Kidney epithelial cell (primary cell): Measurements from ENCODE around the gene DBNL. TPM values are rescaled to one million over a fixed set of nuclear protein-coding genes. Genes with fewer than 3 reads are reported as not detected.

Experiments
- DNase-seq: peaks from one replicate; pipeline ENCODE4 v3.0.0-alpha.2; 2010; ENCODE audit warnings: low read depth
- H3K27me3 ChIP-seq: 2 replicates; pipeline ENCODE4 v1.6.0; 2011; ENCODE audit warnings: low read length; ENCODE audit not compliant: control insufficient read depth, insufficient read depth
- H3K36me3 ChIP-seq: 2 replicates; pipeline ENCODE4 v1.5.1; 2011; ENCODE audit warnings: low read length; ENCODE audit not compliant: control insufficient read depth, insufficient read depth
- H3K4me3 ChIP-seq: 2 replicates; pipeline ENCODE4 v1.5.1; 2011; ENCODE audit warnings: low read depth, mild to moderate bottlenecking, control low read depth, low read length
- total RNA-seq: library from RNA; depleted of rRNA; stranded (reverse); fragments of >200 nt; gene quantifications from 2 replicates; pipeline ENCODE4 v1.2.3, GENCODE V29; 2015
- TF ChIP-seq, protein P1 (sequence below): IDR thresholded peaks from 2 replicates; pipeline ENCODE4 v1.5.1; 2011; ENCODE audit warnings: mild to moderate bottlenecking, moderate library complexity, low read length, control low read depth, inconsistent platforms; ENCODE audit not compliant: insufficient read depth, poor library complexity, severe bottlenecking

DBNL gene
- total RNA-seq, 1 donor from 2014 or later = 120 TPM

DNA sequence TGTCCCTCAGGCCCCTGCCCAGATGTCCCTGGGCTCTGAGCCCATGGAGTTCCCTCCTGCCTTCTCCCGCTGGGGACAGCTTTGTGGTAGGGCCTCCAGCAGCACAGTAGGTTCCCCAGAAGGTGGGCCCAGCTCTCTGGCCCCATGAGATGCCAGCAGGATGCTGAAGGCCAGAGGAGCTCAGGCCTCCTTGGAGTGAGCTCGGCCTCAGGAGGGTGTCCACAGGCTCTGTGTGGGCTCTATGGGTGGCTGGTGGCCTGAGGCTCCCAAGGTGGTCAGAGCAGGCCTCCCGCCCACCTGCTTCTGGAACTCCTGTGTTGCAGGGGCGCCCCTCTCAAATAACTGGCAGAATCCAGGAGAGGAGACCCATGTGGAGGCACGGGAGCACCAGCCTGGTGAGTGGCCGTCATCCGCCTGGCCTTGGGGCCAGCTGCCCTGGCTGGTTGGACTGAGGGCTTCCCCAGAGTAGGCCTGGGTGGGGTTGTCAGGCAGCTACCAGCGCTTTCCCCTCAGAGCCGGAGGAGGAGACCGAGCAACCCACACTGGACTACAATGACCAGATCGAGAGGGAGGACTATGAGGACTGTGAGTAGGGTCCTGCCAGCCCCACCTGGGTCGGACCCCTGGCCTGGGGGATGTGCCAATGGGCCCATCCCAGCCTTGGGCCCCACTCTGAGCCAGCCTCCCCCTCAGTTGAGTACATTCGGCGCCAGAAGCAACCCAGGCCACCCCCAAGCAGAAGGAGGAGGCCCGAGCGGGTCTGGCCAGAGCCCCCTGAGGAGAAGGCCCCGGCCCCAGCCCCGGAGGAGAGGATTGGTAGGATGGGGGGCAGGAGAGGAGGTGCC, 62.8 kb downstream of the DBNL start:
- no peak for DNase-seq
- TF ChIP-seq, protein P1, sequence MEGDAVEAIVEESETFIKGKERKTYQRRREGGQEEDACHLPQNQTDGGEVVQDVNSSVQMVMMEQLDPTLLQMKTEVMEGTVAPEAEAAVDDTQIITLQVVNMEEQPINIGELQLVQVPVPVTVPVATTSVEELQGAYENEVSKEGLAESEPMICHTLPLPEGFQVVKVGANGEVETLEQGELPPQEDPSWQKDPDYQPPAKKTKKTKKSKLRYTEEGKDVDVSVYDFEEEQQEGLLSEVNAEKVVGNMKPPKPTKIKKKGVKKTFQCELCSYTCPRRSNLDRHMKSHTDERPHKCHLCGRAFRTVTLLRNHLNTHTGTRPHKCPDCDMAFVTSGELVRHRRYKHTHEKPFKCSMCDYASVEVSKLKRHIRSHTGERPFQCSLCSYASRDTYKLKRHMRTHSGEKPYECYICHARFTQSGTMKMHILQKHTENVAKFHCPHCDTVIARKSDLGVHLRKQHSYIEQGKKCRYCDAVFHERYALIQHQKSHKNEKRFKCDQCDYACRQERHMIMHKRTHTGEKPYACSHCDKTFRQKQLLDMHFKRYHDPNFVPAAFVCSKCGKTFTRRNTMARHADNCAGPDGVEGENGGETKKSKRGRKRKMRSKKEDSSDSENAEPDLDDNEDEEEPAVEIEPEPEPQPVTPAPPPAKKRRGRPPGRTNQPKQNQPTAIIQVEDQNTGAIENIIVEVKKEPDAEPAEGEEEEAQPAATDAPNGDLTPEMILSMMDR = no peak
- peaks cover 5% of the 10 kb centered on the region for H3K36me3 ChIP-seq
- H3K4me3 ChIP-seq = no peak overlapping the region
- H3K27me3 ChIP-seq = no peaks in the 10 kb centered on the region

DNA sequence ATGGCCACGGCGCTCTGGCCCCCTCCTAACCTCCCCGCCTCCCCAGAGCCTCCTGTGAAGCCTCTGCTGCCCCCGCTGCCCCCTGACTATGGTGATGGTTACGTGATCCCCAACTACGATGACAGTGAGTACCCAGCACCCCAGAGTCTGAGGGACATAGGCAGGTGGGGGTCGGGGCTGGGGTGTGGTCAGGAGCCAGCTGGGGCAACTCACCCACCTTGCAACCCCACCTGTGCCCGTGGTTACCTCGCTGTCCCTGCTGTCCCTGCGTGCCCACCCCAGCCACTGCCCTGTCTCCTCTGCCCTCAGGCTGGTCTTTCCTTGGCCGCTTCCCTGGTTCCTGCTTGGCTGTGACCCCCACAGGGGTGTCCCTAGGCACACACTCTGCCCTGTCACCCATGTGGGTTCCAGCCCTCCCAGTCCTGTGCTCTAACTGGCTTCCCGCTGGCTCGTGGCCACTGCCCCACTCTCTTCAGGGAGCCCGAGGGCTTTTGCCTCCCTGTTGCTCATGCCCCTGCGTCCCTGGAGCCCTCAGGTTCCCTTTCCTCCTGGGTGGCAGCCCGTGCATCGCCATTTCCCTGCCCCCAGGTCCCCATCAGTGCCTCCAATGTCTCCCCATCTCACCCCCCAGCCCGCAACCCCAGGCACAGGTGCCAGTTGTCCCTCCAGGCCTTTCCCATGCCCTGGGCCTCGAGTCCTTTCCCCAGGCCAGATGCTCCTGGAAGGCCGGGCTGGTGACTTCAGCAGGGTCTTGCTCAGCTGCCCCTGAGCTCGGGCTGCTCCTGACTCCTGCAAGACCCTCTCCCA, 63.7 kb downstream of the DBNL start:
- Histone ChIP-seq H3K36me3 (peaks cover 5% of the 10 kb centered on the region), H3K27me3 (no peaks in the 10 kb centered on the region)
- TF ChIP-seq, protein P1 = no peak

GRCh38 chr7:44108768-44109750, 64.6 kb downstream of the DBNL start:
- Histone ChIP-seq H3K36me3 (peaks cover 5% of the 10 kb centered on the region), H3K27me3 (no peaks in the 10 kb centered on the region), H3K4me3 (no peak overlapping the region)
- no peak for DNase-seq
- TF ChIP-seq, protein P1 = no peak

More for the DNA sequence above, 63.7 kb downstream of the DBNL start:
- no peak overlapping the region for H3K4me3 ChIP-seq
- no peak for DNase-seq

DNA sequence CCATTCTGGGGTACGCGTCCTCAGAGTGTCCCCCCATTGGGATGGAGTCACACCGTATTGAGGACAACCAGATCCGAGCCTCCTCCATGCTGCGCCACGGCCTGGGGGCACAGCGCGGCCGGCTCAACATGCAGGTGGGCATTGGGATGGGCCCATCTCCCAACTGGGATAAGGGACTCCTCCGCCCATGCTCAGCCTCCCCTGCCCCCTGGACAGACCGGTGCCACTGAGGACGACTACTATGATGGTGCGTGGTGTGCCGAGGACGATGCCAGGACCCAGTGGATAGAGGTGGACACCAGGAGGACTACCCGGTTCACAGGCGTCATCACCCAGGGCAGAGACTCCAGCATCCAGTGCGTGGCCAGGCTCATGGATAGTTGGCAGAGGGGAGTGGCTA, 65.5 kb downstream of the DBNL start:
- peaks cover 6% of the 10 kb centered on the region for H3K36me3 ChIP-seq
- no peak overlapping the region for H3K4me3 ChIP-seq
- no peak for DNase-seq
- TF ChIP-seq, protein P1 = no peak
- H3K27me3 ChIP-seq = no peaks in the 10 kb centered on the region
